Right lung (tissue), 5 donors: Measurements from ENCODE around the gene MYH9. TPM values are rescaled to one million over a fixed set of nuclear protein-coding genes. Genes with fewer than 3 reads are reported as not detected.
"Not testable (repeated sequence)": the region's sequence is repeated elsewhere in the genome, so short reads cannot be mapped to it uniquely, and the experiment has no call there.

Experiments used
- DNase-seq, 2 donors: peaks; one replicate each; pipeline ENCODE4 v3.0.0-alpha.2; 2013
- polyA plus RNA-seq, 5 donors: library from polyadenylated mRNA; unstranded; fragments of 120-200 nt; gene quantifications; one replicate each; pipeline versions ENCODE4 v1.2.1 to v1.2.3, GENCODE V29; 2013; ENCODE audit warnings: inconsistent platforms in 1 of 5, low replicate concordance in 1 of 5; ENCODE audit not compliant: insufficient read length in 5 of 5, insufficient read depth in 1 of 5

The MYH9 gene
- polyA plus RNA-seq, 5 donors = 171 to 285 (median 216) TPM

- DNase-seq = no peak
These were observed 29.5 kb upstream of the MYH9 start for GRCh38 chr22:36417281-36417686.

DNA sequence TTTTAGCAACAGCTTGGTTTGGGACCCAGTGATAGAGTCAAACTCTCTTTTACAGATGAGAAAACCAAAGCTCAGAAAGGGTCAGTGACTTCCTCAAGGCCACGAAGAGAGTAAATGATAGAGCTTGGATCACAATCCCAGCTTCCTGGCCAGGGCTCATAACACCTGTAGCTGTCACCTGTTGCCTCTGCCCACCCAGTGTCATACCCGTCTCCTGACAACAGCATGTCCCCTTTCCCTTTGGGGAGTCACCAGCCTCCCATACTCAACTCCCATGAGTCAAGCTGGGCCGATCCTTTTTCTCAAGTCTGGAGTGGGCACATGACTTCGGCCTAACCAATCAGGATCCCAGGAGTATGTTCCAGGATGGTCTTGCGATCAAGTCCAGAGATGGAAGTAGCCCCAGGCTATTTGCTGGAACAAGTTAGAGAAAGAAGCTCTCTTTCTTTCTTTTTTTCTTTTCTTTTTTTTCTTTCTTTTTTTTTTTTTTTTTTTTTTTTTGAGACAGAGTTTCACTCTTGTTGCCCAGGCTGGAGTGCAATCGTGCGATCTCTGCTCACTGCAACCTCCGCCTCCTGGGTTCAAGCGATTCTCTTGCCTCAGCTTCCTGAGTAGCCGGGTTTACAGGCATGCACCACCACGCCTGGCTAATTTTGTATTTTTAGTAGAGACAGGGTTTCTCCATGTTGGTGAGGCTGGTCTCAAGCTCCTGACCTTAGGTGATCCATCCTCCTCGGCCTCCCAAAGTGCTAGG lies 27.8 kb upstream of the MYH9 start:
- no peak for DNase-seq

DNA sequence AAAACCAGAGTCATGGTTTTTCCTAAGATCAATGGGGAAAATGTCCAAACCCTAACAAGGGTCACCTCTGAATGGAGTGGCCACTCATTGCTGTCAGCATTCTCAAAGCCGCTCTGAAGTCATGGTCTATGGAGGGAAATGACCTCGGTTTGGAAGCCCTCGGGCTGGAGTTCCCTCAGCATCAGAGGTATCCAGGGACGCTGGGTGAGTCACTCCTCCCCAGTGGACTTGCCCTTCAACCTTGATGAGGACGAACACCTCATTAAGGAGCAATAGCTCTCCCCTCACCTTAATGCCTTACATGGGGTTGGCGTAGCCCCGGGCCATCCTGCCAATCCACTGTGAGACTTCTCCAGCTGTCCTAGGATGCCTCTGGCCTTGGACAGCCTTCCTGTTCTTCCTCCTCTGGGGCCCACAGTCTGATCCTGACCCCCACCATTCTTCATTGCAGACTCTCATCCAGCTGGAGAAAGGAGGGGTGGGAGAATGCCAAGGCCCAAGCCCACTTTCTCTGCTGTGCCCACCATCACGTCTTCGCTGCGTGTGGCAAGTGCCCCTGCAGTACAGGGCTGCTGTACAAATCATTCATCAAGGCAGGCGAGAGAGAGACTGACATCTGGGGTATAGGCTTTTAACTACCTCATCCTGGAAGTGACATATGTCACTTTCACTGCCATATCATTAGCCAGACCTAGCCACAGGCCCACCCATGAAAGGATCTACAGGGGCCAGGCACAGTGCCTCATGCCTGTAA lies 25.4 kb upstream of the MYH9 start:
- no peak for DNase-seq

GRCh38 chr22:36411589-36412258 lies 24.0 kb upstream of the MYH9 start:
- no peak for DNase-seq

- peak; percentile 90 for DNase-seq
These were observed 22.4 kb upstream of the MYH9 start for GRCh38 chr22:36409911-36410756.

GRCh38 chr22:36409554-36409910 lies 21.8 kb upstream of the MYH9 start:
- not testable (repeated sequence) for DNase-seq

GRCh38 chr22:36409056-36409455 lies 21.3 kb upstream of the MYH9 start:
- no peak for DNase-seq

DNA sequence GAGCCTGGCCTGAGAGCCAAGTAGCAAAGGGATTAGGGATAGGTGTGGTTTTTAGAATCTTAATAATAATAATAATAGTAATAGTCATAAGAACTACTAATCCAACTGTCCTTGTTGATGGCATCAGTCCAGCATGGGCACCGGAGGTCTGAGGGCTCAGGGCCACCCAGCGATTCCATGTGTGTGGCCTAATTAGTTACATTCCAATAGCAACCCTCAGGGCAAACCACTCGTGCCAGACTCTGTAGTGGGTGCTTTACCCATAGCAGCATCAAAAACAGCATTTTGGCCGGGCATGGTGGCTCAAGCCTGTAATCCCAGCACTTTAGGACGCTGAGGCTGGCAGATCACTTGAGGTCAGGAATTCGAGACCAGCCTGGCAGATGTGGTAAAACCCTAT lies 19.0 kb upstream of the MYH9 start:
- no peak for DNase-seq

GRCh38 chr22:36405671-36406538 lies 18.1 kb upstream of the MYH9 start:
- DNase-seq = no peak

DNA sequence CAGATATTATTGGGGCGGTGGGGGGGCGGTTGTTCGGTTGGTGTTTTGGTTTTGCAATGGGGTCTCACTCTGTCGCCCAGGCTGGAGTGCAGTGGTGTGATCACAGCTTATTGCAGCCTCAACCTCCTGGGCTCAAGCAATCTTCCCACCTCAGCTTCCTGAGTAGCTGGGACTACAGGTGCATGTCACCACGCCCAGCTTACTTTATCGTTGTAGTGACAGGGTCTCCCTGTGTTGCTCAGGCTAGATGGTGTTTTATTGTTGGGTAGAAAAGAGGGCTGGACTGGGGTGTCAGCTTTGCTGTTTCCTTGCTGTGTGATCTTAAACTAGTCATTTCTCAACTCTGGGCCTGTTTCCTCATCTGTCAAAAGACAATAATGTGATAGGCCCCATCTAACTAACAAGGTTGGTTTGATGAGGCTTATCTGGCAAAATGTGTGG lies 17.5 kb upstream of the MYH9 start:
- DNase-seq = no peak

GRCh38 chr22:36404446-36404845 lies 16.7 kb upstream of the MYH9 start:
- DNase-seq = no peak

- no peak for DNase-seq
These were observed 11.7 kb upstream of the MYH9 start for GRCh38 chr22:36399472-36399778.

DNA sequence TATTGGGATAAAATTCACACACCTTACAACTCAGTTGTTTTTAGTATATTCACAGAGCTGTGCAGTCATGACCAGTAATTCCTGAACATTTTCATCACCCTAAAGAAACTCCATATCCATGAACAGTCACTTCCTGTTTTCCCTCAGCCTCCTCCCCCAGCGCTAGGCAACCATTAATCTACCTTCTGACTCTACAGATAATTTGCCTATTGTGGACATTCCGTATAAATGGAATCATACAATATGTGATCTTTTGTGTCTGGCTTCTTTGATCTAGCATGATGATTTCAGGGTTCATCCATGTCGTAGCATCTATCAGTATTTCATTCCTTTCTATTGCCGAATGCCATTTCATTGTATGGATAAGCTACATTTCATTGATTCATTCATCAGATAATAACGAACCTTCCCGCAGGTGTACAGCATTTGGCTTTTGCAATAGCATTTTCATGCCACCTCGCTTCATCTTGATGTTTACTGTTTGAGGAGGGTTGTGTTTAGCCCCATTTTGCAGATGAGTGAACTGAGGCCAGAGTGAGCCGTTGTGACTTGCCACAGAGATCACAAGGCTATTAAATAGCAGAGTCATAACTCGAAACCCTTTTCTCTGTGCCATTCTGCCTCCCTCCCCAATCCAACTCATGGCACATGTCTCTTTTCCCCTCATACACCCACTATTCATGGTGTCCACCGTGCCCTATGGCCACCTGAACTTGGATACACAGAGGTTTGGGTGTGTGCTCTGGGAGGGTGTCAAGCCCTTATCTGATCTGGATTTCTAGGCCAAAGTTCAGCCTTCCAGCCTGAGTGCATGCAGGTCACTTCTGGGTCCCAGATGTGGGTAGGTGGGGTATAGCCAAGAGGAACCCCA lies 11.1 kb upstream of the MYH9 start:
- no peak for DNase-seq

GRCh38 chr22:36397131-36398093 lies 9.6 kb upstream of the MYH9 start:
- no peak for DNase-seq

DNA sequence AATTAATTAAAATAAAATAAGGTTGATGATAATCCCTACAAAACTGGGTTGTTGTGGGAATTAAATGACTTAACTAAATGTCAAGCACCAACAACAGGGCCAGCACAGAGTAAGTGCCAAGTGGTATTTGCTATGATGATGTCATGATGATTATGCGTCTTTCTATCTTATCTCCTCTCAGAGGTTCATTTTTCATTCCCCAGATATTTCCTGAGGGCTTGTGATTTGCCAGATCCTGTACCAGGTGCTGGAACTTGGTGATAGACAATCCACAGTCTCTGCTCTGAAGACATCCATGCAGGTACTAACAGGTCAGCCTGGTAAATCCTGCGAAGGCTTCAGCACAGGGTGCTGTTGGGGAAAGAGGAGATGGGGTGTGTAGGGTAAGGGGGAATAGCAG lies 8.1 kb upstream of the MYH9 start:
- no peak for DNase-seq

DNA sequence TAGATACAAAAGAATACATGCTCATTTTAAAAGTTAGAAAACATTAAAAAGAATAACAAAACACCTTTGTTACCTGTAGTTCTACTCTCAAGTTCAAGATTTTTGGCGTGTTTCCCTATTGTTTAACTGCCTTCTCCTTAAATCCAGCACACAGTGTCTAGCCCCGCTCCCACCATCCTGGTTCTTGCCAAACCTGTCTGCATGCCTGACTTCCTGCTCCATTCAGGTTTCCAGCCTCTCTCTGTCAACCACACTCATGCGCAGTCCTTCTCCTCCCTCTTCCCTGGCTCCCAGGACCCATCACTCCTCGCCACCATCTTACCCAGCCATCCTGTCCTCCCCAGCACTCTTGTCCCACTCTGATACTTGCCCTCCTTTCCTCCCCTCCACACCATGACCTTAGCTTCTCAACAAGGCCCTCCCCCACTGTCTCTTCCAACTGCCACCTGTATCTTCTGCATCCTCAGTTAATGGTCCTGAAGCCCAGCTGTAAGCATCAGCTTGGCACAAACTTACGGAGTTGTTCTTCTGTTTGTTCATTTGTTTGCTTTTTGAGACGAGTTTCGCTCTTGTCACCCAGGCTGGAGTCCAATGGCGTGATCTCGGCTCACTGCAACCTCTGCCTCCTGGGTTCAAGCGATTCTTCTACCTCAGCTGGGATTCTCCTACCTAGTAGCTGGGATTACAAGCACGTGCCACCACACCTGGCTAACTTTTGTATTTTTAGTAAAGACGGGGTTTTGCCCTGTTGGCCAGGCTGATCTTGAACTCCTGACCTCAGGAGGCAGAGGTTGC lies 7.5 kb upstream of the MYH9 start:
- DNase-seq = no peak

DNA sequence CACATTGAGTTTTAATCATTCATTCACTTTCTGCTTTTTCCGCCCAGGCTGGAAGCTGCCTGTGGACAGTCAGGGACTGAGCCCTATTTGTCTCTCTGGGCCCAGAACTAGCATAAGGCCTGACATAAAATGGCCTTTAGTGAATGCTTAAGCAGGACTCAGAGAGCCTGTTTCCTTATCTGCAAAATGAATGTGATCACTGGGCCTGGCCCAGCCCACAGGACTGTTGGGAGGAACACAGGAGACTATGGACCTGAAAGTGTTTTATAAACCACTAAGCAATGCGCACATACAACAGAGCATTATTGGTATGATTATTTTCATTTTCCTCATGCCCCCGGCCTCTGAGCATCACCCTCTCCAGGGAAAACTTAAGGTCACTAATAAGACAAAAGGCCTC lies 3.9 kb upstream of the MYH9 start:
- DNase-seq = no peak

DNA sequence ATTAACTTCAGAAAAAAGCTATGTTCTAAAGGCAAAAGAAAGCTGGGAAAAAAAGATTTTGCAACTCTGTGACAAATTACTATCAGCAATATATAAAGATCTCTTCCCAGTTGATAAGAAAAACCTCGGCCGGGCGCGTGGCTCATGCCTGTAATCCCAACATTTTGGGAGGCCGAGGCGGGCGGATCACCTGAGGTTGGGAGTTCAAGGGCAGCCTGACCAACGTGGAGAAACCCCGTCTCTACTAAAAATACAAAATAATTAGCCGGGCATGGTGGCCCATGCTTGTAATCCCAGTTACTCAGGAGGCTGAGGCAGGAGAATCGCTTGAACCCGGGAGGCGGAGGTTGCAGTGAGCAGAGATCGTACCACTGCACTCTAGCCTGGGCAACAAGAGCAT lies 1.4 kb upstream of the MYH9 start:
- not testable (repeated sequence) for DNase-seq
